HL-60 (cell line): ENCODE data around the gene MTG2.

Source experiments
- DNase-seq, 2 experiments: peaks; one replicate each; pipeline ENCODE4 v3.0.0-alpha.2; 2010 to 2020; ENCODE audit warnings: low read depth in 1 of 2, low spot score in 1 of 2
- H3K27ac ChIP-seq: fragments of 250-450 bp; sonication (Bioruptor Pico); replicated peaks from 2 replicates; pipeline ENCODE4 v1.5.1; 2020; ENCODE audit warnings: mild to moderate bottlenecking, moderate library complexity
- H3K27me3 ChIP-seq: fragments of 250-450 bp; sonication (Bioruptor Pico); 2 replicates; pipeline ENCODE4 v1.5.1; 2021; ENCODE audit warnings: mild to moderate bottlenecking, moderate library complexity; ENCODE audit not compliant: insufficient read depth, poor library complexity, severe bottlenecking
- H3K4me3 ChIP-seq: replicated peaks from 2 replicates; pipeline ENCODE4 v1.5.1; 2011; ENCODE audit warnings: mild to moderate bottlenecking, control low read depth, low read length; ENCODE audit not compliant: insufficient read depth
- CTCF ChIP-seq: IDR thresholded peaks from one replicate; pipeline ENCODE4 v1.5.1; 2011; ENCODE audit warnings: low read length, control low read depth, inconsistent platforms; ENCODE audit not compliant: insufficient read depth
- GABPA ChIP-seq: IDR thresholded peaks from 2 replicates; pipeline ENCODE4 v1.6.1; 2012; ENCODE audit warnings: low read depth
- POLR2AphosphoS5 ChIP-seq: IDR thresholded peaks from 2 replicates; pipeline ENCODE4 v1.6.1; 2012; ENCODE audit warnings: low read depth
- REST ChIP-seq: IDR thresholded peaks from 2 replicates; pipeline ENCODE4 v1.6.1; 2012; ENCODE audit warnings: low read depth; ENCODE audit not compliant: insufficient replicate concordance
- SPI1 ChIP-seq: IDR thresholded peaks from 2 replicates; pipeline ENCODE4 v1.6.1; 2012; ENCODE audit warnings: low read depth, mild to moderate bottlenecking, borderline replicate concordance

Gene MTG2

GRCh38 chr20:62158541-62158940, 24.3 kb upstream of the MTG2 start:
- Histone ChIP-seq H3K27ac (no peak overlapping the region), H3K27me3 (no peaks in the 10 kb centered on the region), H3K4me3 (no peak overlapping the region)
- TF ChIP-seq GABPA (no peak), REST (no peak), POLR2AphosphoS5 (no peak), SPI1 (no peak), CTCF (no peak)
- DNase-seq = no peak

- Histone ChIP-seq H3K4me3 (no peak overlapping the region), H3K27ac (no peak overlapping the region), H3K27me3 (no peaks in the 10 kb centered on the region)
- no peak for DNase-seq
- TF ChIP-seq SPI1 (no peak), POLR2AphosphoS5 (no peak)
These were observed 23.8 kb upstream of the MTG2 start for GRCh38 chr20:62159052-62159451.

GRCh38 chr20:62159839-62160238, 23.0 kb upstream of the MTG2 start:
- H3K27me3 ChIP-seq = no peaks in the 10 kb centered on the region
- H3K4me3 ChIP-seq = no peak overlapping the region
- no peak overlapping the region for H3K27ac ChIP-seq
- TF ChIP-seq POLR2AphosphoS5 (no peak), CTCF (no peak), REST (no peak), SPI1 (no peak), GABPA (no peak)
- no peak for DNase-seq

GRCh38 chr20:62160253-62160652, 22.6 kb upstream of the MTG2 start:
- Histone ChIP-seq H3K27ac (no peak overlapping the region), H3K27me3 (no peaks in the 10 kb centered on the region), H3K4me3 (no peak overlapping the region)
- no peak for DNase-seq
- TF ChIP-seq POLR2AphosphoS5 = no peak
- no peak for TF ChIP-seq CTCF
- TF ChIP-seq REST = no peak
- TF ChIP-seq GABPA = no peak
- no peak for TF ChIP-seq SPI1
